K562 (cell line): ENCODE data around the gene TMC2.

Source experiments
- ADNP ChIP-seq: fragments of 200-800 bp; sonication (Bioruptor generic); IDR thresholded peaks from 2 replicates; pipeline ENCODE4 v1.6.1; 2016; ENCODE audit warnings: missing genetic modification characterization, missing compliant biosample characterization
- ARNT ChIP-seq, 2 experiments: fragments of 450-650 bp; IDR thresholded peaks; 2 replicates each; pipeline ENCODE4 v1.6.1; 2016; ENCODE audit warnings: mild to moderate bottlenecking in 1 of 2
- CHD7 ChIP-seq: fragments of 200-600 bp; sonication (generic); IDR thresholded peaks from one replicate; pipeline ENCODE4 v1.6.1; 2012; ENCODE audit warnings: mild to moderate bottlenecking, low read depth, low read length, inconsistent platforms
- CTCF ChIP-seq, 3 experiments: IDR thresholded peaks in 2 of 3; conservative IDR thresholded peaks in 1 of 3; 2 replicates each; pipeline ENCODE4 v1.5.1; 2011 to 2012; ENCODE audit warnings: low read length in 3 of 3, mild to moderate bottlenecking in 3 of 3, control low read depth in 2 of 3, improper control_type of control experiment in 1 of 3, inconsistent platforms in 1 of 3, low read depth in 1 of 3, mixed read lengths in 1 of 3, moderate library complexity in 1 of 3; ENCODE audit not compliant: insufficient read depth in 2 of 3
- EZH2 ChIP-seq: IDR thresholded peaks from 2 replicates; pipeline ENCODE4 v1.6.1; 2012; ENCODE audit warnings: low read depth, mild to moderate bottlenecking, inconsistent platforms, low read length, borderline replicate concordance
- L3MBTL2 ChIP-seq: fragments of 450-650 bp; IDR thresholded peaks from 2 replicates; pipeline ENCODE4 v1.6.1; 2016; ENCODE audit warnings: mild to moderate bottlenecking, moderate library complexity
- REST ChIP-seq, 2 experiments: fragments of 450-650 bp; formaldehyde crosslinking in 1 of 2; IDR thresholded peaks; 2 replicates each; pipeline versions ENCODE4 v1.4.0 to v1.6.1; 2014 to 2020; ENCODE audit warnings: mild to moderate bottlenecking in 2 of 2, borderline replicate concordance in 1 of 2, low read depth in 1 of 2
- U2AF2 ChIP-seq: fragments of 200-400 bp; formaldehyde crosslinking; optimal IDR thresholded peaks from 2 replicates; pipeline ENCODE3; 2017; ENCODE audit warnings: low read depth, mild to moderate bottlenecking, low read length
- ZNF239 ChIP-seq: fragments of 250-450 bp; sonication (Bioruptor Pico); IDR thresholded peaks from 2 replicates; pipeline ENCODE4 v1.4.0; 2020; ENCODE audit warnings: mild to moderate bottlenecking

- no peak for TF ChIP-seq ZNF239 (CRISPR knock-in tag)
- TF ChIP-seq CTCF (IDR thresholded peaks at IDR 0.05 in 2 of 3, conservative IDR thresholded peaks at IDR 0.05 in 1 of 3; ENCODE audit: insufficient read depth in 2 of 3, low read depth in 1 of 3, low read length in 3 of 3): no peak
- TF ChIP-seq U2AF2: no peak
- no peak for TF ChIP-seq EZH2
- no peak for TF ChIP-seq CHD7
- no peak for TF ChIP-seq L3MBTL2
- no peak for TF ChIP-seq ARNT (IDR thresholded peaks at IDR 0.05)
- TF ChIP-seq REST (IDR thresholded peaks at IDR 0.05; ENCODE audit: borderline replicate concordance): no peak
- no peak for TF ChIP-seq REST (CRISPR knock-in tag; IDR thresholded peaks at IDR 0.05; ENCODE audit: low read depth)
- TF ChIP-seq ADNP (tag): no peak
These were observed 60.4 kb downstream of the TMC2 start for GRCh38 chr20:2596673-2597279.
